ENCODE results near the gene TMEM154.

The TMEM154 gene

GRCh38 chr4:152693871-152694270, 14.1 kb upstream of the TMEM154 start:
- DNase-seq, result no peak

- no peak for DNase-seq
Measured at GRCh38 chr4:152691761-152692160, 12.0 kb upstream of the TMEM154 start.

DNA sequence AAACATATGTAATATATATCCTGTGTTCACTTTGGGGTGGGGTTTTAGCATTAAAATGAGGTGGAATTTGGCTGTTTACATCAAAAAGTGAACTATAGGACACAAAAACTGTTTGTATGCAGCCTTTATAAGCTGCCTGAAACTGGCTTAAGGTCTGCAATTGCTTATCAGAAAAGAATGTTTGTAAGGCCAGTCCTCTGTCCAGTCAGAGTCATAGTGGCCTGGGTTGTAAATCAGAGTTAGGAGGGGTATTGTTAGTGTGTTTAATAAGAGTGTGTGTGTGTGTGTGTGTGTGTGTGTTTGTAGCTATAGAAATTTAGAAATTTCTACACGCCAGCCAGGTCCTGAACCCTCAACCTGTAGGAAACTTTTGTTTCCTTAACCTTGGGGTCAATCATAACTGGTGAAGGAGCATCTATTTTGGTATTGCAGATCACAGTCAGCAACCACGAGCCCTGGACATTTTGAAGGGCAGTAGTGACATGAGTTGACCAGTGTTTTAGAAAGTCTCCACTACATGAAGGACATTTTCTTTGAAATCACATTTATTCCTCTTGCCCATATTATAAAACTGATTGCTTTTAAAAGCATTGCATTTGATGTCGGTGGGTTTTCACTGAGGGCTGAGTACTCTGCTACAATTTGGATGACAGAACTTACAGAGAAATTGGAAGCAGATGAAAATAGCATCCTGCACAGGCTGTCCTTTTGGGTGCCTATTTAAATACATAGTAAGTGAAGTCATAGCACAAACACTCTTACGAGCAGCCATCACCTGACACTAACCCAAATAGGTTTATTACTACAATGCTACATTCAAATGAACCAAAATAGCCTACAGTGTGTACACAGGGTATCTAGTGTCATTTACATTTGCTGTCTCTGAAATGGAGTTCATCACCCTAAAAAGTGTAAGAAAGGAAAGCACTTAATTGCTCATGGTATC, 11.2 kb upstream of the TMEM154 start:
- no peak for DNase-seq

DNA sequence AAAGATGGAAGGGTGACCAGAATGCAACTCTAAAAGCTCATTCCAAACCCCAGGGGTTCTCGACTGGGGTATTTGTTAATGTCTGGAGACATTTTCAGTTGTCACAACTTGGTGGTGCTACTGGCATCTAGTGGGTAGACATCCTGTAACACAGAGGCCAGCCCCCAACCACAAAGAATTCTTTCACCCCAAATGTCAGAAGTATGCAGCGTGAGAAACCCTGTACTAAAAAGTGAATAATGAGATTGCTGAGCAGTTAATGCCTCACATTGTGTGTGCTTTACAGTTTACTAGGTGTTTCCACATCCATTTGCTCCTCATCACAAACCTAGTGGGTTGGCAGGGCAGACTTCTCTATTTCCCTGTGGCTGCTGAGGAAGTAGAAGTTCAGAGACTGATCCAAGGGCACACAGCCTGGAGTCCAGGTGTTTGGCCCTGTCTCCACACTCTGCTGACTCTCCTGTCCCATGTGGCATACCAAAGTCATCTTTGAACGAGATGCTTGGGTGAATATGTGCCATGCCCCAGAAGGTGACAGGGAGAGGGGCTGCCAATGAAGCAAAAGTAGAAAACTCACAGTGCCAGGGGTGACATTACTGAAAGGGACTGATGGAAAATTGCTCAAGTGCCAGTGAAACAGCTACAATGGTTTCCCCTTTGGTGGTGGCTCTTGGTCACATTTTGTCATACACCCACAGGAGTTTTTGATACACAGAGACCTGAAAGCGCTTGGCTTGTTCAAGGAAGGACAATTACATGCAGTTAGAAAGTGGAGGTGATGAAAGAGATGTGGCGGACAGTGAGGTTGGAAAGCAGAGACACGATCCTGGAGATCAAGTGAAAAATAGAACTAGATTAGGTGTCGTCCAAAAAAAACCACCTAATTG, 10.1 kb upstream of the TMEM154 start:
- no peak for DNase-seq

- DNase-seq, result no peak
Measured at GRCh38 chr4:152687974-152688599, 8.3 kb upstream of the TMEM154 start.

DNA sequence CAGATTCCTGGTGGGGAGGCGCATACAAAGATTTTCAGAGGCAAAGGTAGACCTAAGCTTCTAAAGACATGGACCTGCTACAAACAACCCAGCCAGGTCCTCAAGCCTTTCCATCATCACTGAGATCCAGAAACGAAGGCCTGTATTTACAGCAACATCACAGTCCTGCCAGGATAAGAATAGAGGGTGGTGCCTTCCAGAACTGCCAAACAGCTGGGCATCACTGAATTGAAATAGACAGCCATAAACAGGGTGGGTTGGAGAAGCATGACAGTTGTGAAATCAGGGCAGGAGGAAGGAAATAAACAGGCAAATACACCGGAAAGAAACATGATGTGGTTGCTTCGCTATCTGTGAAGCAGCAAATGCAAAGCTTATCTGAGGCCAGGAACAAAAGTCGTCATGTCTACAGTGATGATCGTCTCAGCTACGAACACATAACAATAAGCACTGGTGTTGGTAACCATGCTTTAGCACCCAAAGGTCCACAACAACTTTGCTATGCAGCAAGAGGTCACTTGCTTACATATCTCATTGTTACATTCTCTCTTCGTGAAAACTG, 6.7 kb upstream of the TMEM154 start:
- DNase-seq, result no peak

DNA sequence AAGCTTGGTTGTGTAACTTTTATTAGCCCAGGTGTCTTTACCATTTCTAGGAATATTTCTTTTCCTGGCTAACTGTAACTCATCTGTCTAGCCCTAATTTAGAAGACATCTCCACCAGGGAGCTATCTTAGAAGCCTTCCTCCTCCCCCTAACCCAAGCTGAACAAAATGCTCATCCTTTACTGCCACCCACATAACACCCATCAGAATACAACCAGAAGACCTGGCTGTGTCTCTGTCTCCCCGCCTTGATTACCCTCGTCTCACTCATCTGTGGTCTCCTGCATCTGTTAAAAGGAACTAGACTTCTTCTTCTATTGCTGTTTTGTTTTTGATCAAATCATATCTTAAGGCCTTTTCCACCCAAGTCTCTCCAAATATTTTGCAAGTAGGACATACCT, 4.8 kb upstream of the TMEM154 start:
- no peak for DNase-seq

GRCh38 chr4:152684007-152684406, 4.2 kb upstream of the TMEM154 start:
- no peak for DNase-seq

- DNase-seq, result no peak
Measured at GRCh38 chr4:152682143-152682941, 2.5 kb upstream of the TMEM154 start.

DNA sequence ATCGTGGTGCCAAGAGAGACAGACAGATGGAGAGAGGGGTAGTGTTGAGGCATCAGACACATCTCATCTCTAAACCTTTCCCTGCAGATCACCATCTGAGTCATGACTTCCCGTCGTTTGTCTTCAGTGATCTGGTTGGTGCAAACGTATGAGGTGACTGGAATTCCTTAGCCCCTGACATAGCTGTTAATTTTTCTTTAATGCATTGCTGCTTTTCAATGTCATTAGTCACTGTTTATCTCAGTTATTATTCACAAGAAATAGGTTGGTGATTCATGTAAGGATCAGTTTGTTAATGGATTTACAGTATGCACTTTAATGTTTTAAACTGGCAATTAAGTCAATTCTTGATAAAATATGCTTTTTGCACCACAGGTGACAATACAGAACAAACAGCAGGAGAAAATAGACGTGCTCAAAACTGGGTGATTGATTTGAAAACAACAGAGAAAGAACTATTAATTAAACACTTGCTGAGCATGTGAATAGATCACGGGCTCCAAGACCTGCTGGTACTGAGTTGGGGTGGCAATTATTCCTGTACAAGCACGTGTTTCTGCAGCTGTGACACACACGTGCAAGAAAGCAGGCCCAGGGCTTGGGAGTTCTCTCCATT, 1.3 kb upstream of the TMEM154 start:
- peak; percentile 81 for DNase-seq

GRCh38 chr4:152678841-152679240, 956 bp downstream of the TMEM154 start:
- no peak for DNase-seq

DNA sequence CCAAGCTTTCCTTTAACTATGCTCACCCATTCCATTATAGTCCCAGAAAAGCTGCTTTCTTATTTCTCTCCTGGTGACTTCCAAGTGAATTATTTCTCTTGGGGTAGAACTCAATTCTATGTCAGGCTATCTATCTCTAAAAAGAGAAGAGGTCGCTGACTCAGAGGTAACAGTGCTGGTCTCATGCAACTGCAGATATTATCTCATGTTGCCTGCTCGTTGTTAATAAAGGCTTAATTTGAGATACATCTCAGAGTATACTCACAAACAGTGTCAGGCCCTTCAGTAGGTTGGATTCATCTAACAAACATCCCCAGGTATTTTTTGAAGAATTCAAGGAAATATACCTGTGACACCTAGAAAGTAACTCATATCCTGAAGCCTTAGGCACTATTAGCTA, 2.7 kb downstream of the TMEM154 start:
- no peak for DNase-seq

GRCh38 chr4:152676052-152676854, 3.5 kb downstream of the TMEM154 start:
- no peak for DNase-seq

- no peak for DNase-seq
Measured at GRCh38 chr4:152674359-152674758, 5.4 kb downstream of the TMEM154 start.

GRCh38 chr4:152673489-152673888, 6.3 kb downstream of the TMEM154 start:
- no peak for DNase-seq

DNA sequence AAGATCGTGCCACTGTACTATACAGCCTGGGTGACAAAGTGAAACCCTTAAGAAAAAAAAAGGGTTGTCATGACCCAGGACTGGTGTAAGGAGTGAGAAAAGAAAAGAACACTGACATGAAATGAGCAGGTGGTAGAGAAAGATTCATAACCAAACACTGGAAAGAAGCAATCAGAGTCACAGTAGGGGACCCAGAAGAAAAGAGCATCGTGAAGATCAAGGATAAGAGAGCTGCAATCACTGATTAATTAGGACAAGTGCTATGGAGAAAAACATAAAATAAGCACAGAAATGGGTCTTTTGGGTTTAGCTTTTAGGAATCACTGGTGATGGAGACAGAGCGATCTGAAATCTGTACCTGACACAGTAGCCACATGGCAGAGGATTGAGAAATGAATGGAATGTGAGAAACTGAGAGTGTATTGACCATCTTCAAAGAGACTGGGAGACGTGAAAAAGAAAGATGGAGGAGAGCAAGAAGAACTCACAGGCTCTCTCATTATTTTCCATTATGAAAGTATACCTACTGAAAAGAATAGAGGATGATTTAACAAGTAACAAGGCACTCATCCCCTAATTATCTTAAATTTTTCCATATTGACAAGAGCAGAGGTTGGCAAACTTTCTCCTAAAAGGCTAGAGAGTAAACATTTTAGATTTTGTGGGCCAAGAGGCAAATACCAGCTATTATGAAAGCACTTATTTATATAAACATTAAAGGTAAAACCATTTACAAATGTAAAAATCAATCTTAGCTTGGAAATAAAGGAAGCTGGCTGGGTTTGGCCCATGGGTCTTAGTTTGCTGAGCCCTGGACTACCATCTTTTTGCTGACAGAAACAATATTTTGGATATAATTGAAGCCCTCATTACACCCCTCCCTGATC, 7.3 kb downstream of the TMEM154 start:
- no peak for DNase-seq

DNA sequence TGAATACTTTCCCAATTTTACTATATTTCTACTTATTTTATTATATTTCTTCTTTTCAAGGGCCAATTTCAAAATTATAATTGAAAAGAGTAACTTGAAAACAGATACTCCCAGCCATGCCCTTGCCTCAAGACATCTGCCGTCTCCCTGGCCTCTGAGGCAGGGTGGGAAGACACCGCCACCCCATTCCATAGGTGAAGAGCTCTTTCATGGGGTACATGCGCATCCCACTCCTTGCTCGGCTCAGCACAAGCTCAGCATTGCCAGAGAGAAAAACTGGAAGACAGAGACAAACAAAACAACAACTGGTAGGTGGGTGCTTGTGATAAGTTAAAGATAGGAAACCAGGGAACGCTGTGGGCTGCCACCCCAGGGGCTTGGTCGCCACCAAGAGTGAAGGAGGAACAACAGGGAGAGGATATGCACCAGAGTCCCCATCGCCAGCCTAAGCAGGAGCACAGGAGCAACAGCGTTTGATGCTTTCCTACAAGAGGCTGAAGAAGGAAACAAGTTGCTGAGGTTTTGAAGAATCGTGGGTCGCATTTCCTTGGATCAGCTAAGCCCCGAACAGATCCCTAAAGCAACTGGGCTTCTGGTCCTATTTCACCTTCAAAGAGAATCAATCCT, 11.3 kb downstream of the TMEM154 start:
- DNase-seq, result no peak

GRCh38 chr4:152667781-152668180, 12.0 kb downstream of the TMEM154 start:
- no peak for DNase-seq

GRCh38 chr4:152666946-152667345, 12.9 kb downstream of the TMEM154 start:
- DNase-seq, result no peak
